PC-9 (cell line): ENCODE results near the gene NFYC. TPM values are rescaled to one million over a fixed set of nuclear protein-coding genes. Genes with fewer than 3 reads are reported as not detected.
A peak's percentile ranks its signal among the peaks of the same experiment; 100 is the strongest.

Experiments used
- BruUV-seq: library from RNA; stranded (reverse); fragments of 400-500 nt; replicated peaks from 2 replicates; lab custom pipeline; 2021; lab: Mats Ljungman, UMichigan
- CTCF ChIA-PET: fragments of 300-600 bp; sonication (Branson Sonifier 250); formaldehyde crosslinking; loops from one replicate; lab custom pipeline; 2022; ENCODE audit warnings: antibody characterized with exemption; lab: Charles Lee
- POLR2A ChIA-PET: fragments of 300-600 bp; sonication (Branson Sonifier 250); formaldehyde crosslinking; loops from one replicate; lab custom pipeline; 2022; ENCODE audit warnings: antibody characterized with exemption; ENCODE audit not compliant: unreplicated experiment; lab: Charles Lee
- DNase-seq, 2 experiments: peaks; one replicate each; pipeline versions ENCODE4 v3.0.0 to v3.0.0-alpha.2; 2015 to 2022; ENCODE audit warnings: mixed read lengths in 1 of 2
- H2AFZ ChIP-seq: fragments of 200-600 bp; sonication (generic); 2 replicates; pipeline ENCODE4 v1.8.1; 2017; ENCODE audit warnings: antibody characterized with exemption
- H3F3A ChIP-seq: fragments of 200-600 bp; sonication (generic); 2 replicates; pipeline ENCODE4 v1.8.1; 2017; ENCODE audit warnings: antibody characterized with exemption, mild to moderate bottlenecking, low read depth; ENCODE audit not compliant: insufficient read depth
- H3K27ac ChIP-seq: fragments of 200-600 bp; sonication (generic); 2 replicates; pipeline ENCODE4 v1.6.1; 2016; ENCODE audit warnings: mixed run types
- H3K27me3 ChIP-seq: fragments of 200-600 bp; sonication (generic); 2 replicates; pipeline ENCODE4 v1.6.1; 2016; ENCODE audit warnings: low read depth, mixed run types; ENCODE audit not compliant: insufficient read depth
- H3K36me3 ChIP-seq: fragments of 200-600 bp; sonication (generic); 2 replicates; pipeline ENCODE4 v1.6.1; 2016; ENCODE audit warnings: low read depth, mixed run types
- H3K4me1 ChIP-seq: fragments of 200-600 bp; sonication (generic); replicated peaks from 2 replicates; pipeline ENCODE4 v1.6.1; 2016; ENCODE audit warnings: mixed run types; ENCODE audit not compliant: insufficient read depth
- H3K4me2 ChIP-seq: fragments of 200-600 bp; sonication (generic); 2 replicates; pipeline ENCODE4 v1.6.1; 2017; ENCODE audit warnings: mixed run types
- H3K4me3 ChIP-seq: fragments of 200-600 bp; sonication (generic); 2 replicates; pipeline ENCODE4 v1.6.1; 2016; ENCODE audit warnings: mixed run types
- H3K79me2 ChIP-seq: fragments of 200-600 bp; sonication (generic); 2 replicates; pipeline ENCODE4 v1.6.1; 2017; ENCODE audit warnings: low read depth, mixed run types
- H3K9me2 ChIP-seq: fragments of 200-600 bp; sonication (generic); 2 replicates; pipeline ENCODE4 v1.8.1; 2017; ENCODE audit warnings: mild to moderate bottlenecking; ENCODE audit not compliant: insufficient read depth
- H3K9me3 ChIP-seq: fragments of 200-600 bp; sonication (generic); 2 replicates; pipeline ENCODE4 v1.8.1; 2016; ENCODE audit warnings: low read depth; ENCODE audit not compliant: insufficient read depth
- H4K20me1 ChIP-seq: fragments of 200-600 bp; sonication (generic); 2 replicates; pipeline ENCODE4 v1.8.1; 2017; ENCODE audit not compliant: insufficient read depth
- EZH2 ChIP-seq: fragments of 200-600 bp; sonication (generic); IDR thresholded peaks from 2 replicates; pipeline ENCODE4 v1.8.0; 2017; ENCODE audit warnings: antibody characterized with exemption, low read depth
- intact Hi-C: fragments of 100-400 bp; cut with micrococcal nuclease; formaldehyde crosslinking; loops from one replicate; pipeline ENCODE4 v1.10.0; 2022; ENCODE audit not compliant: unreplicated experiment
- total RNA-seq: library from RNA; stranded (reverse); gene quantifications from 2 replicates; pipeline ENCODE4 v1.2.3, GENCODE V29; 2021
- TF ChIP-seq, protein P1 (sequence below): fragments of 200-600 bp; sonication (generic); conservative IDR thresholded peaks from 2 replicates; pipeline ENCODE4 v1.6.1; 2017; ENCODE audit warnings: mixed run types, antibody characterized with exemption, mild to moderate bottlenecking, moderate library complexity

The NFYC gene
- total RNA-seq, 1 experiment from 2014 or later = 91.1 TPM

GRCh38 chr1:40802078-40802741, 110.7 kb downstream of the NFYC start:
- ChIA-PET CTCF (no interaction called here), POLR2A (no interaction called here)
- intact Hi-C loops = no loop called here
- no peaks in the 10 kb centered on the region for H3K36me3 ChIP-seq
- H3K27me3 ChIP-seq = no peaks in the 10 kb centered on the region
- H3F3A ChIP-seq = peaks cover 30% of the 10 kb centered on the region
- no peaks in the 10 kb centered on the region for H4K20me1 ChIP-seq
- peak overlapping the region; percentile 79 for H2AFZ ChIP-seq
- H3K27ac ChIP-seq = no peak overlapping the region
- H3K4me1 ChIP-seq = peaks cover 14% of the 10 kb centered on the region
- no peaks in the 10 kb centered on the region for H3K9me3 ChIP-seq
- no peaks in the 10 kb centered on the region for H3K79me2 ChIP-seq
- TF ChIP-seq, protein P1, sequence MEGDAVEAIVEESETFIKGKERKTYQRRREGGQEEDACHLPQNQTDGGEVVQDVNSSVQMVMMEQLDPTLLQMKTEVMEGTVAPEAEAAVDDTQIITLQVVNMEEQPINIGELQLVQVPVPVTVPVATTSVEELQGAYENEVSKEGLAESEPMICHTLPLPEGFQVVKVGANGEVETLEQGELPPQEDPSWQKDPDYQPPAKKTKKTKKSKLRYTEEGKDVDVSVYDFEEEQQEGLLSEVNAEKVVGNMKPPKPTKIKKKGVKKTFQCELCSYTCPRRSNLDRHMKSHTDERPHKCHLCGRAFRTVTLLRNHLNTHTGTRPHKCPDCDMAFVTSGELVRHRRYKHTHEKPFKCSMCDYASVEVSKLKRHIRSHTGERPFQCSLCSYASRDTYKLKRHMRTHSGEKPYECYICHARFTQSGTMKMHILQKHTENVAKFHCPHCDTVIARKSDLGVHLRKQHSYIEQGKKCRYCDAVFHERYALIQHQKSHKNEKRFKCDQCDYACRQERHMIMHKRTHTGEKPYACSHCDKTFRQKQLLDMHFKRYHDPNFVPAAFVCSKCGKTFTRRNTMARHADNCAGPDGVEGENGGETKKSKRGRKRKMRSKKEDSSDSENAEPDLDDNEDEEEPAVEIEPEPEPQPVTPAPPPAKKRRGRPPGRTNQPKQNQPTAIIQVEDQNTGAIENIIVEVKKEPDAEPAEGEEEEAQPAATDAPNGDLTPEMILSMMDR = no peak
- TF ChIP-seq EZH2 = no peak
- DNase-seq = peak; percentile 69 to 87
- H3K9me2 ChIP-seq = no peaks in the 10 kb centered on the region
- H3K4me2 ChIP-seq = peak overlapping the region; percentile 81
- H3K4me3 ChIP-seq = peak overlapping the region; percentile 47
- BruUV-seq = no TSS peak

DNA sequence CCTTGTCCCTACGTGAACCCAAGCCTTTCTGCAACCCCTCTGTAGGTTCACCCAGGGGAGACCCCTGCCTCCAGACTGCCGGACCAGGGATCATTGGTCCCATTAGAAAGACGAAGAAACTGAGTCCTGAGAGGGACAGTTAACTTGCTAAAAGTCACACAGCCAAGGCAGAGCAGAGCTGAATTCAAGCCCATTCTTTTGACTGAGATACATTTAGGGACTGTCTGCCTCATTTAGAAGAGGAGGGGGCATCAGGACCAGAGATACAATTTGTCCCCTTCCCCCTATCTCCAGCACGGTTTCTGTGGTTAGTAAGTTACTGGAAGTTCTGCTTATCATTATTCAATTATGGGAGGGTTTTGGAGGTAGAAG, 111.2 kb downstream of the NFYC start:
- Histone ChIP-seq H3K4me1 (peaks cover 14% of the 10 kb centered on the region), H3K4me2 (peak overlapping the region; percentile 81; the same call in 1 of the 2 replicates), H3F3A (peaks cover 30% of the 10 kb centered on the region), H2AFZ (no peak overlapping the region), H3K9me2 (no peaks in the 10 kb centered on the region), H3K27ac (no peak overlapping the region), H3K27me3 (no peaks in the 10 kb centered on the region), H3K36me3 (no peaks in the 10 kb centered on the region), H4K20me1 (no peaks in the 10 kb centered on the region), H3K79me2 (no peaks in the 10 kb centered on the region), H3K9me3 (no peaks in the 10 kb centered on the region), H3K4me3 (no peak overlapping the region)
- TF ChIP-seq, protein P1 = no peak
- no peak for TF ChIP-seq EZH2
- DNase-seq = no peak
- no TSS peak for BruUV-seq
- intact Hi-C loops = no loop called here
- POLR2A ChIA-PET = no interaction called here
- CTCF ChIA-PET = no interaction called here

- intact Hi-C loops = no loop called here
- no peaks in the 10 kb centered on the region for H4K20me1 ChIP-seq
- POLR2A ChIA-PET = interaction anchor here (0.6 kb wide), 1 partner anchor 157 kb away, joined by 3 read pairs; no protein-coding TSS in a partner anchor
Measured at GRCh38 chr1:40803447-40803846, 111.9 kb downstream of the NFYC start.

More at GRCh38 chr1:40803447-40803846, 111.9 kb downstream of the NFYC start:
- H3K79me2 ChIP-seq = no peaks in the 10 kb centered on the region
- DNase-seq = no peak
- CTCF ChIA-PET = no interaction called here
- H2AFZ ChIP-seq = no peak overlapping the region
- no TSS peak for BruUV-seq
- H3K9me3 ChIP-seq = no peaks in the 10 kb centered on the region
- H3K27ac ChIP-seq = no peak overlapping the region
- peaks cover 30% of the 10 kb centered on the region for H3F3A ChIP-seq
- H3K4me3 ChIP-seq = no peak overlapping the region
- no peaks in the 10 kb centered on the region for H3K36me3 ChIP-seq
- H3K9me2 ChIP-seq = no peaks in the 10 kb centered on the region
- H3K4me2 ChIP-seq = no peak overlapping the region
- no peaks in the 10 kb centered on the region for H3K27me3 ChIP-seq
- peaks cover 14% of the 10 kb centered on the region for H3K4me1 ChIP-seq
- TF ChIP-seq EZH2 = no peak
- TF ChIP-seq, protein P1 = no peak
